Amygdala (tissue), 56 donors: ENCODE data around the gene CETN2.
A peak's percentile ranks its signal among the peaks of the same experiment; 100 is the strongest.
"Not testable (repeated sequence)": the region's sequence is repeated elsewhere in the genome, so short reads cannot be mapped to it uniquely, and the experiment has no call there.

Source experiments
- DNase-seq, 56 donors: peaks; one replicate each; lab custom pipeline; 2025; lab: John Stamatoyannopoulos, UW

Gene CETN2

DNA sequence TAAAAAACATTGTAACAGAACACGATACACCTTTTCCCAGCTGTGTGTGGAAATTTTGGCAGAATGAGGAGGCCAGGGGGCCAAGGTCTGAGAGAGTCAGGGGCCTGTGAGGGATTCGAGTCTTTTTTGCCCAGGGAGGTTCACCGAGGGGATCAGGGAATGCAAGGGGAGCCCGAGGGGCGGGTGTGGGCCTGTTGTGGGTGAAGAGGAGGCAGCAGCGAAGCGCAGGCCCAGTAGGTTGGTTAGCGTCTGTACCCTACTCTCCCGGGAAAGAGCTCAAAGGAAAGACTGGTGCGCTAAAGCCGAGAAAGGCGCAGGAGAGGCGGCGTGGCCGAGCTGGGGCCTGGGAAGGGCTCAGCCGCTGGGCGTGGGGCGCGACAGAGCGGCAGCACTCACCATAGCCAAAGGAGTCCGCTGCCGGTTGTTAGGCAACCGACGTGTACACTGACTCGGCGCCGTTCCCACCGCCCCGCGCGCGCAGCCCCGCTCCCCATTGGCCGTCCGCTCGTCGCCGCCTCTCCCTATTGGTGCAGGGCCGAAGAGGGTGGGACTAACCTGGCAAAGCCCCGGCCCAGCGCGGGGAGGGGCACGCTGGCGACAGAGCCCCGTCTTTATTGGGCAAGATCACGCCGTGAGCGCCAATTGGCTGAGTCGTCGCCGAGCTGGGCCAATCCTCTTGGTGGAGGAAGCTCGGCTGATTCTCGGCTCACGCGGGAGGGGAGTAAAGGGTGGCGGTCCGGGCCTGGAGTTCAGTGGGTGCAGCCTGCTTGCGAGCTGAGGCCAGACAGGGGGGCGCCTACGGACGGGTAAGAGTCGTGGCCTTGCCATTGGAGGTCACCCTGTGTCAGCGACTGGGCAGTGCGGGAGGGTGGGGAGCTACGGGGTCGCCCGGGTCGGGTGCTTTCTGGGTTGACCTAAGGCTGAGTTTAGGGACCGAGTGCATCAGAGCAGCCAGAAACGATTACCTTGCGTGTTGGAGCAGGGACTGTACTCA is at the start of gene CETN2, which contains the start of gene NSDHL:
CETN2 (minus strand) TSS at position 446 of the 994 bp plus-strand sequence; CDS start at position 399, 47 bp downstream.
NSDHL (plus strand) TSS at position 752 of the 994 bp plus-strand sequence. CDS start 15,262 bp downstream, outside the sequence.
- DNase-seq: peak; percentile 43 to 97 (median 92)

DNA sequence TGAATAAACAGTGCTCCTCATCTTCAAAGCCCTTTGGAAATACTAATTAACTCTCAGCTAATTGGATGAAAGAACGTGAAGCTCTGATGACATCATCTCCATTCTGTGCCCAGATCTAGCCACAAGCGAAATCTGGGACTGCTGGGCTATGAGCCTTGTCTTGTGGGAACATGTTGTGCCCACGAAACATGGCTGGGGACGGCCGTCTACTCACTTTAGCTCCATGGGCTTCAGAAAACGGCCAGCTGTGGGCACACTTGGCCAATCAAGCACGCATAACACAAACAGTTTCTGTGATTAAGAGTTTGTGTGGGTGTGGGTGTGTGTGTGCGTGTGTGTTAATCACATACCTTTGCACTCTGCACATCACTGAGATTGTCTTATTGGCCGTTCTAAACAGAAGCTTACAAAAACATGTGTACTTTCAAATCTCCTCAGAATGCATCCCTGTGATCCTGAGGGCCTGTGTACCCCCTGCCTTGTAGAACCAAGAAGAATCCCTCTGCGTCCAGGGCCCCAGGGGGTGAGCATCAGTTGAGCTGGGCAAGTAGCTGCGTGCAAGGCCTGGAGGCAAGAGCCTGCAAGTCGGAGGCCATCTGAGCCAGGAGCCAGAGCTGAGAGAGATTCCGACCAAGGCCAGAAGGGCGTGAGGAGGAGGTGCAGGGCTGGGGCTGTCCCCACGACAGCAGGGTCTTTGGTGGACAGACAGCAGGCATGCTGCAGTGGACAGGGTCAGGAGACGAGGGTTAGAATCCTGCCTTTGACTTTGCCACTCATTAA is 48.6 kb upstream of the CETN2 start:
- peak in 3 of 56 donors; percentile 2 to 20 (median 6) for DNase-seq

DNA sequence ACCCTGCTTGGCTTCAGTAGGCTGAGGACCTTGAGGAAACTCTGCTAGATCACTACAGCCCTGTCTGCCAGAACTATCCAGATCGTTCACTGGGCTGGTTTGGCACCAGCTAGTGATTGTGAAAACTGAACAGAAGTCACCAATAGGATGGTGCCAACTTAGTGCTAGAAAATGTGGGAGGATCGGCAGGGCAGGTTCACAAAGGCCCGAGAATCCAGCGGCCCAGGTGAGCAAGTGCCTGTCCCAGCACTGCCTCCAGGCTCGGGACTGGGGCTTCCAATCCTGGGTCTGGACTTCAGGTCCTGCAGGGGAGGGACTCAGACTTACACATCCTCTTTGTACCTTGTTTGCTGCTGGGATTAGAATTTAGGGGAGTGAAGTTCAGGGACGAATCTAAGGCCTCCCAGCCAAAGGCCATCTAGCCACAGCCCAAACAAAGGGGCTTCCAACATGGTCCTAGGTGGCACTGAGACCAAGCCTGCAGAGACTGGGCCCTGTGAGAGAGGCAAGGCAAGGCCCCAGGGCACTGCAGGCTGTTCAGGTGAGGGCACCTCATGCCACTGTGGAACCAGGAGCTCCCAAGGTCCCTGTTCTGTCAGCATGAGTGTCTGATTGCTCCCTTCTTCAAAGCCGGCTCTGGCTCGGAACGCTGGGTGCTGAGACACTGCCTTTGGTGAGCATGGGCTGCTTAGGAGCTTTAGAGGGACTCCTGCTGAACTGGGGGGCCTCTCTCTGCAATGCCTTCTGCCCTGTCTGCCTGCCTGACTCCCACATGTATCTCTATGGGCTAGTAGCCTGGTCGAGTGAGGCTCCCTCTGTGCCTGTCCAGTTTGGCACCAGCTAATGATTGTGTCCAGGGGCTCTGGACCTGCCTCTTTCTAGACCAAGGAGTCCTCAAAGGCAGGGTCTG is 46.6 kb upstream of the CETN2 start:
- DNase-seq: no peak

DNA sequence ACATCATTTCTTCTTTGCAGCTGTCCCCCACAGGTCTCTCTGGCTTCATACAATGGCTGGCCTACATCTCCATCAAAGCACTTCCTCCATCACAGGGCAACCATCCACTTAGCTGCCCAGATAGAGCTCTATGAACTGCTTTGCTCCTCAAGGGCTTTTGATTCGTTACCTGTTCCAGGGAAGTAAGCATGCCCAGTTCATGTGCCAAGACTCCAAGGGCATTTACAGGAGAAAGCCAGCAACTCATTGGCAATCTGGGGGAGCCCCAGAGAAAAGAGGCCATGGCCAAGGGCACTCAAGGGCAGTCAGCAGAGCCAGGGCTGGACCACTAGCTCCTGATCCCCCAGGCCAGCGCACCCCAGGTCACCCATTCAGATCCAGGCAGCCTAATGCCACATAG is 42.8 kb upstream of the CETN2 start:
- DNase-seq: no peak

DNA sequence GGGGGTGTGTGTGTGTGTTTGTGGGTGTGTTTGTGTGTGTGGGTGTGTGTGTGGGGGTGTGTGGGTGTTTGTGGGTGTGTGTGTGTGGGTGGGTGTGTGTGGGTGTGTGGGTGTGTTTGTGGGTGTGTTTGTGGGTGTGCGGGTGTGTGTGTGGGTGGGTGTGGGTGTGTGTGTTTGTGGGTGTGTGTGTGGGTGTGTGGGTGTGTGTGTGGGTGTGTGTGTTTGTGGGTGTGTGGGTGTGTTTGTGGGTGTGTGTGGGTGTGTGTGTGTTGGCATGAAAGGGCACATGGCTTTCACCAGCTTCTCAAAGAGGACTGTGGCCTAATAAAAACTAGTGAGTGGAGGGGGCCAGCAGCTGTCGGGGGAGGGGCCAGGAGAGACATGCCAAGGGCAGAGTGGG is 42.0 kb upstream of the CETN2 start:
- no peak for DNase-seq

DNA sequence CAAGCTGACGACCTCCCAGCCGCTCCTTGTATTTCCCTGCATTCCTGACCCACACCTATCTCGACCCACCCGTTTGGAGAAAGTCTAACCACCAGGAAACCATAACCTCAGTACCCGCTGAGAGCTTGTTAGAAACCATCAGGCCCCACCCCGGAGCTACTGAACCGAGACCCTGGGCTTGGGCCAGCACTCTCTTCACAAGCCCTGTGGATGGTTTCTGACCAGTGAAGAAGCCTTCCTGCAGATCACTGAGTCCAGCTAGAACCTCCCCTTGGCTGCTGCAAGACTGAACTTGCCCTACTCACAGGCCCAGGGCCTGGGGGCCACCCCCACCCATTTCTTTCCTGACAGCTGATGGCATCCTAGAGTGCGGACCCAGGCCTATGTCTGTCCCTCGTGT is 40.7 kb upstream of the CETN2 start:
- DNase-seq: no peak

DNA sequence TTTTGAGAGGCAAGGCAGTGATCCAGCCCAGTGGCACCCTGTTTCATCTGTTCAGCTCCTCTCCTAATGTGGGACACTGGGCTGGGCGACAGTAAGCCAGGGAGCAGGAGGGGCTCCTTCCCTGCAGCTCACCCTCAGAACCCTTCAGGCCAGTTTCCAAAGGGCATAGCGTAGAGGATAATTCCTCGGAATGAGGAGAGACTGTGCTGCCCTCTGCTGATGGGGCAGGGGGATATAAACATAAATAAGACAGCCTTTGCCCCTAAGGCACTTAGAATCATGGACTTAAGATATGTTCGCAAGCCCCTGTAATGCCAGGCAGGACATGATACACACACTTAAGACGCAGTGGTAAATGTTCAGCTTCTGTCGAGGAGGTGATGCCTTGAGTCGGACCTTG is 39.4 kb upstream of the CETN2 start:
- no peak for DNase-seq

DNA sequence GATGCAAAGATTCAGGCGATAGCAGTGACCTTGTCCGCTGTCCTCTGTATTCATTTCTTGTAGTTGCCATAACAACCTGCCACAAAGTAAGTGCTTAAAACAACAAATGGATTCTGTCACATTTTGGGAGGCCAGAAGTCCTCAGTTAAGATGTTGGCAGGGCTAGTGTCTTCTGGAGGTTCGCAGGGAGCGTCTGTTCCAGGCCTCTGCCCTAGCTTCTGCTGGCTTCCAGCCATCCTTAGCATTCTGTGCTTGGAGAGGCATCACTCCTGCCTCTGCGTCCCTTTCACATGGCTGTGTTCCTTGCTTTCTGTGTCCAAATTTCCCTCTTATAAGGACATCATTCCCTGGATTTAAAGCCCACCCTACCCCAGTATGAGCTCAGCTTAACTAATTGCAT is 35.8 kb upstream of the CETN2 start:
- DNase-seq: no peak

DNA sequence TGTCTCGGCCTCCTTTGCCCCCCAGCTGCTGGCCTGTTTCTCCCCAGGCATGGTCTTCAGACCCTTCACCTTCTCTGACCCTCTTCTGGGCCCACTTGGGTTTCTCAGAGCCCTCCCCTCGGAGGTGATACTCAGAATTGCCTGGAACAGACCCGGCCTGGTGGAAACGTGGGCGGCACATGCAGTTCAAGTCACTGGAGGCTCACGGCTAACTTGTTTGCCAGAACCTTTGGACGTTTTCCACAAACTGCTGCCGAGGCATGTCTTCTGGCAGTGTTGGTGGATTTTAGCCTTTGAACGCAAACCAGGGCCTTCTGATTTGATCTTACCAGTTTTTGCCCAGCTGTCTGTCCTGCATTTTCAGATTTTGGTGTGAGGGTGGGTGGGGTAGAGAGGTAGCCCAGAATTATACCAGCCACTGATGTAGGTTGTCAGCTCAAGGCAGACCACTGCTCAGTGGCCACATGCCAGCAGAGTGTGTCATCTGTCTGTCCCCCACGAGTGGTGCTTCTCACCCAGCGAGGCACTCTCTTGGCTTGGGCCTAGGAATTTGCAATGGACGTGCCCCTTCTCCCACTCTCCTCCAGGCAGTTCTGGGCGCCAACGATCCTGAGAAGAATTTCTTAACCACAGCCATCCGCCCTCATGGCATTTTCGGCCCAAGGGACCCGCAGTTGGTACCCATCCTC is 34.8 kb upstream of the CETN2 start:
- no peak for DNase-seq

DNA sequence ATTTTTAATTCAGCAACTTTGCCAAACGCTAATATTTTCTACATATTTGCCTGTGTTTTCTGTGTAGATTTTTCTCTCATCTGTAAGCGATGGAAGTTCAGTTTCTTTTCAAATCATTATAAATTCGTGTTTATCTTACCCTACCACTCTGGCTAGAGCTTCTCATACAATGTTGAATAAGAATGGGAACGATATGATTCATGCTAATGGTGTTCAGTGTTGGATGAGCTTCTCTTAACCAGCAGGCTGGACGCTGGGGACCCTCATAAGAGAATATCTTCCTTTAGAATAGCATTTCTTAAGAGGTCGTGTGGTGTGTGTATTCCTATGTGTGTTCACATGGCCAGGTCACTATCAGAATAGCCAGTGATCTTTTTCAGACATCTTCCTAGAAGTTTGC is 31.3 kb upstream of the CETN2 start:
- no peak for DNase-seq

DNA sequence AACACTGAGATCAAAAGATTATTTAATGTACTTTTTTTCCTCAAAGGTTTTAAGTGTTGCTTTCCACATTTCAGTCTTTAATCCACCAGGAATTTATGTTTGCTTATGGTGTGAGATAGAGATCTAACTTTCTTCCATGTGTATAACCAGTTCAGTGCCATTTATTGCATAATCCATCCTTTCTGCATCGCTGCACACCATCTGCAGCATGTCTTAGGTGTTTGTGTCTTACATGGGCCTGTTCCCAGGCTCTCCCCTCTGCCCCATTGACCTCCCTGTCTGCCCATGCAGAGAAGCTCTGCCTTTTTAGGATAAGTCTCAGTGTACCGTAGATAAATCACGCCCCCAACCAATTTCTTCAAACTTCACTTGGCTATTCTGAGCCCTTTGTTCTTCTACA is 30.6 kb upstream of the CETN2 start:
- DNase-seq: no peak

DNA sequence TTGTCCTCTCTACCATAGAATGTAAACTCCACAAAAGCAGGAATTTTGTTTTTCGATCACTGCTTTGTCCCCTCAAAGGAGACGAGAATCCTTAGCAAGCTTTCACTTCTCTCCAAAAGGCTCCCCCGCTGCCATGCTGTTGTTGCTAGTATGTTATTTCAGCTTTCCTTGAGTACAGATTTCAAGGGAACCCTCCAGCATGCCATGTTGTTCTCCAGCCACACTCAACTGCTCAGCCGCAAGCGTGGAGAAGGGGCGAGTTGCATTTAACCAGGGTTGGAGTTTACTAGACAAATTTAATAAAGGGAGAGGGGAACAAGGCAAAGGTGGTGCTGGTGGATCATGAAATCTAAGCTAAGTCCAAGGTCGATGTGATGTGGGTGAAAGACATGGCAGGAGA is 23.4 kb upstream of the CETN2 start:
- no peak for DNase-seq

DNA sequence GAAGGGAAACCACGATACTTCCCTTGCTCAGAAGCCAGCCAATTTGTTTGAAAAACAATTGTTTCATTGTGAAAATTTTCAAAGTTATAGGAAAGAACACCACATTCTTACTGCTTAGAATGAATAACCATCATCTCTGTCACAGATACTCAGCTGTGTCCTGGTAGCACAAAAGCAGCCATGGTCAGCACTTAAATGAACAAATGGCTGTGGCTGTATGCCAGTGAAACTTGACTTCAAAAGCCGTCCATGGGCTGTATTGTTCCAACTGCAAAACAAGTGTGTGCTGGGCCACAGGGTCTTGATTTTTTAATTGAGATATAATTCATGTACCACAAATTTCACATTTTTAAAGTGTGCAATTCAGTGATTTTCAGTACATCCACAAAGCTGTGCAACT is 19.9 kb upstream of the CETN2 start:
- peak in 10 of 56 donors; percentile 1 to 37 (median 8) for DNase-seq

DNA sequence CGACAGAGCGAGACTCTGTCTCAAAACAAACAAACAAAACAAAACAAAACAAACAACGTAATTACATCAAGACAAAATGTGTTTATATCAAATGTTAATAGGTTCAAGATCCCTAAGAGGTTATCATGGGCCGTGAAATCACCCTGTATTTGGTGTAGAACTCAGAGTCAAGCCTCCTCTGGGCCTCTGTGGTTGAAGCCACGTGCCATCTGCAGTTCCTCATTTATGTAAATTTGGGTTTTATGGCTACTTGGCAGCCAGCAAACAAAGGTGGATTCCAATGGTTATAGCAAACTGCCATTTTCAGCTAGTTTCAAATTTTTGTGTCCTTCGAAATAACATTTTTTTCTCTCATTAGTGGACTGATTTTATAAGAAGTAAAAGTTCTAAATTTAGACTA is 16.7 kb upstream of the CETN2 start:
- DNase-seq: no peak

DNA sequence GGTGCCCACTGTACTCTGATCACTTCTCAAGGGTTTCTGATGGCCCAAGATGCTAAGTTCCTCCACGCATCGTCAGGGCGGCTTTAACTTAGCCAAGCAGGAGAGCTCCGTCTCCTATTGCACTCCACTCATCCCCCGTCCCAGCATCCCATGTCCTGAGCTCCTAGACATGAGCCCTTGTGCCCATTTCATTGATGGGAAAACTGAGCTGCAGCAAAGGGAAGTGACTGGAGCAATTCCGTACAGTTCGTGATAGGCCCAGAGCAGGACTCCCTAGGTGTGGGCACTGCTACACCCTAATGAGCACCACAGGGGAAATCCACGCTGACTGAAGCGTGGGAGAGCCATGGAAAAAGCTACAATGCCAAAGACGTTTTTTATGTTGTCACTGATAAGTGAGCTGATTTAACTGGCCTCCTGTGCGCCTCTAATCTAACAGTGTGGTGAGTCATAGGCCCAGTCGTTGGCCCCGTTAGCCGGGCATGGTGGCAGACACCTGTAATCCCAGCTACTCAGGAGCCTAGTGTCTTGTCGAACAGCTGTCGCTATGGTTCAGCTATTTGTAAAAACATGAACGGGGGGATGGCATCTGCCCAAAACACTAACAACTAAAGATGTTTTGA is 15.2 kb upstream of the CETN2 start:
- no peak for DNase-seq

DNA sequence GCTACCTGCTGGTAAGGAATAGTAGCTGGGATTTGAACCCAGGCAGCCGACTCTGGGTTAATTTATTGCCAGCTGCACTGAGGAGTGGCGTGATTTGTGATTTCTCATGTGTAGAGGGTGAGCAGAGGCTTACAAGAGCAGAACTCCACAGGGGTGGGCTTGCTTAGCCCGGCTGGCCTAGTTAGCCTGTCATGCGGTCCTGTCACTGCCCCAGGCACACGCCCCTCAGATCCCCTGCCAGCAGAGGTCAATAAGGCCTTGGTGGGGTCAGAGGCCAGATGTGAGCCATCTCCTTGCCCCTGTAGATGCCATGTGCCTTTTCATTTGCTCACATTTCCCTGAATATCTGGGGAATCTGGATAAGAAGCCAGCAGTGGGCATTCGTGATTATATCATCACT is 13.7 kb upstream of the CETN2 start:
- no peak for DNase-seq

DNA sequence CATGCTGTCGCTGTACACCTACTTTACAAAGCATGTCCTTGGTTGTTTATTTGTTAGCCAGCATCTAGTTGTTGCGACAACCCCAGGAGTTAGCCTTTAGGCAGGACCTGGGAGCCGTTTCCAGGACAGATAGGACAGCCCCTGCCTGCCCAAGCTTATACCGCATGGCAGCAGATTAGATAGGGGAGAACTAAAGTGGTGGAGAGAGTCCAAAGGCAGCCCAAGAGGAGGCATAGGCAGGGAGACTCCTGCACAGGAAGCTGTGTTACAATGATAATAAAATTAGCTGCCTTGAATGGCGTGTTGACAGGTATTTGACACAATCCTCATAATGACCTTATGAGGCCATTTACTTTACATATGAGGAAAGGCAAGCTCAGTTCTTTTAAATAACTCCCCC is 13.3 kb upstream of the CETN2 start:
- DNase-seq: no peak

DNA sequence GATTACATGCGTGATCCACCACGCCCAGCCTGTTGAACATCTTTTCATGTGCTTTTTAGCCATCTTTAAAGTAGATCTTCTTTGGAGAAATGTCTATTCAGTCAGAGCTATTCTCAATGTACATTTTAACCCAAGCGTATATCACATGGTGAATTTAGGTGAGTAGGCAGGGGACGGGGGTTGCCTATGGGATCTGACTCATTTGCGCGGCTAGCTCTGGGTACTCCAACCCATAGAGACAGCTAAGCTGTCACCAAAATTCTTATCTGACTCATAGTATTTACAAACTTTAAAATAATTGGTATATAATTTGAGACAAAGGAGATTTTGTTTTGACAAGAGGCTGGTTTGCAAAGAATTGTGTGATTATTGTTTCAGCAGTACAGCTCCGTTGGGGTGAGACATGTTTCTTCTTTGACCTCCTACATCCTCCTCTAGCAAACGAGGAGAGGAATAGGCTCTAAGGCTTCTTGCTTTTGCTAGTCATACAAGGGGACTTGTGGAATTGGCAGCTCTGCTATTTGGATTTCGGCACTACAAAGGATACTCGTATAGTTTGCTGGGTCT is 12.3 kb upstream of the CETN2 start:
- peak in 3 of 56 donors; percentile 1 to 4 (median 3) for DNase-seq

DNA sequence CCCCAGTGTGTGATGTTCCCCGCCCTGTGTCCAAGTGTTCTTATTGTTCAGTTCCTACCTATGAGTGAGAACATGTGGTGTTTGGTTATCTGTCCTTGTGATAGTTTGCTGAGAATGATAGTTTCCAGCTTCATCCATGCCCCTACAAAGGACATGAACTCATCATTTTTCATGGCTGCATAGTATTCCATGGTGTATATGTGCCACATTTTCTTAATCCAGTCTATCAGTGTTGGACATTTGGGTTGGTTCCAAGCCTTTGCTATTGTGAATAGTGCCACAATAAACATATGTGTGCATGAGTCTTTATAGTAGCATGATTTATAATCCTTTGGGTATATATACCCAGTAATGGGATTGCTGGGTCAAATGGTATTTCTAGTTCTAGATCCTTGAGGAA is 4.9 kb upstream of the CETN2 start:
- DNase-seq: not testable (repeated sequence)
